H1 (cell line): Measurements from ENCODE around the gene PTPRCAP. TPM values are rescaled to one million over a fixed set of nuclear protein-coding genes. Genes with fewer than 3 reads are reported as not detected.

Experiments used
- EZH2 ChIP-seq: fragments of 200-600 bp; sonication (generic); IDR thresholded peaks from 2 replicates; pipeline ENCODE4 v1.7.1; 2012; ENCODE audit warnings: low read depth, mild to moderate bottlenecking, moderate library complexity, low read length, inconsistent platforms; ENCODE audit not compliant: severe bottlenecking
- HDAC6 ChIP-seq: IDR thresholded peaks from one replicate; pipeline ENCODE4 v1.7.1; 2012; ENCODE audit warnings: low read depth, mild to moderate bottlenecking, inconsistent platforms, low read length, moderate library complexity
- RBBP5 ChIP-seq: IDR thresholded peaks from 2 replicates; pipeline ENCODE4 v1.7.1; 2012; ENCODE audit warnings: low read depth, mild to moderate bottlenecking, inconsistent platforms, low read length, moderate library complexity, borderline replicate concordance
- RXRA ChIP-seq: IDR thresholded peaks from 2 replicates; pipeline ENCODE4 v1.6.1; 2011; ENCODE audit warnings: low read depth, mild to moderate bottlenecking, low read length, moderate library complexity; ENCODE audit not compliant: insufficient read depth
- SIRT6 ChIP-seq: IDR thresholded peaks from one replicate; pipeline ENCODE4 v1.7.1; 2012; ENCODE audit warnings: low read length, inconsistent platforms
- TAF1 ChIP-seq: IDR thresholded peaks from 2 replicates; pipeline ENCODE4 v1.6.1; 2011; ENCODE audit warnings: mild to moderate bottlenecking, low read depth, low read length
- YY1 ChIP-seq: IDR thresholded peaks from 2 replicates; pipeline ENCODE4 v1.6.1; 2011; ENCODE audit warnings: low read depth, mild to moderate bottlenecking, low read length
- polyA plus RNA-seq, 7 experiments: library from polyadenylated mRNA; depleted of rRNA in 3 of 7; stranded (reverse) in 5 of 7; unstranded in 2 of 7; fragments of >200 nt in 5 of 7; fragments of 200-250 nt in 2 of 7; gene quantifications; 1 replicate in 5 of 7; 2 replicates in 1 of 7; 4 replicates in 1 of 7; pipeline versions ENCODE4 v1.2.1 to v1.2.3, GENCODE V29; 2011 to 2013; ENCODE audit warnings: missing spikeins in 2 of 7, mixed read lengths in 2 of 7
- total RNA-seq: library from RNA; stranded (reverse); fragmentation: NEBNext Ultra II Directional; extraction: Animal tissue kit (Norgen Biotek cat#: 25700); gene quantifications from 2 replicates; pipeline ENCODE4 v1.2.1, GENCODE V29; 2021

Gene PTPRCAP
- total and polyA plus RNA-seq, 2 of the 8 experiments (the other 6 are each of a cell fraction or from before 2014, with no cell fraction given) = 0.78 to 6.7 TPM

DNA sequence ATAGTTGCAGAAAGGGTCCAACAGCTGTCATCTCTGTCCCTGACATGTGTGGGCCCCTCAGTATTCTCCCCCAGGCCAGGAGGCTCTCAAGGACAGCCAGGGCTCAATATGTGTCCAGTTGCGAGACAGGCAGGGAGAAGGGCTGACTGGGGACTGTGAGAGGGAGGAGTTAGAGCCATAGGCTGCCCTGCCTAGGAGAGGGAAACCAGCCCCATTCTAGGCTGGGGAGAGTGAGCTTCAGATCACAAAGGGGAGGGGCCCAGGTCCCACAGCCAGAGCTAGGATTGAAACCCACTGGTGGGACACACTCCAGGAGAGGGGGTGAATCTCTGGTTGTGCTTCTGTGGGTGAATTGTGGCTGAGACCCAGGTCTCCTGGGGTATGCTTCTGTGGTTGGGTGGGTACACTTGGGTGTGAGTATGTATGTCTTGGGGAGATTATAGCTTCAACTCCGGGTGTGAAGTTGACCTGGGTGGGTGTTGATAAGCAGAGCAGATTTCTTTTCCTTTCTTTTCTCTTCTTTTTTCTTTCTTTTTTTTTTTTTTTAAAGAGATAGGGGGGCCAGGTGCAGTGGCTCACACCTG is 24.1 kb downstream of the PTPRCAP start (continued):
- no peak for TF ChIP-seq YY1
- TF ChIP-seq RBBP5 = no peak
- TF ChIP-seq HDAC6 = no peak
- no peak for TF ChIP-seq RXRA
- TF ChIP-seq EZH2 = no peak
- no peak for TF ChIP-seq SIRT6
- no peak for TF ChIP-seq TAF1
- TF ChIP-seq, all 59 proteins: peak for 0
